ENCODE data around the gene NCOA1. TPM values are rescaled to one million over a fixed set of nuclear protein-coding genes. Genes with fewer than 3 reads are reported as not detected.

The NCOA1 gene
- total RNA-seq, 1 experiment from 2014 or later = 24.6 TPM

- ATAC-seq = no peak
- intact Hi-C loops (cut with micrococcal nuclease; ENCODE audit: unreplicated experiment) (no loop called here), in situ Hi-C loops (cut with HindIII; ENCODE audit: low pct_unique_long_range_greater_than_20kb, low sequenced_read_pairs) (no loop called here)
Observed at GRCh38 chr2:24457696-24458386, 33.2 kb upstream of the NCOA1 start.

DNA sequence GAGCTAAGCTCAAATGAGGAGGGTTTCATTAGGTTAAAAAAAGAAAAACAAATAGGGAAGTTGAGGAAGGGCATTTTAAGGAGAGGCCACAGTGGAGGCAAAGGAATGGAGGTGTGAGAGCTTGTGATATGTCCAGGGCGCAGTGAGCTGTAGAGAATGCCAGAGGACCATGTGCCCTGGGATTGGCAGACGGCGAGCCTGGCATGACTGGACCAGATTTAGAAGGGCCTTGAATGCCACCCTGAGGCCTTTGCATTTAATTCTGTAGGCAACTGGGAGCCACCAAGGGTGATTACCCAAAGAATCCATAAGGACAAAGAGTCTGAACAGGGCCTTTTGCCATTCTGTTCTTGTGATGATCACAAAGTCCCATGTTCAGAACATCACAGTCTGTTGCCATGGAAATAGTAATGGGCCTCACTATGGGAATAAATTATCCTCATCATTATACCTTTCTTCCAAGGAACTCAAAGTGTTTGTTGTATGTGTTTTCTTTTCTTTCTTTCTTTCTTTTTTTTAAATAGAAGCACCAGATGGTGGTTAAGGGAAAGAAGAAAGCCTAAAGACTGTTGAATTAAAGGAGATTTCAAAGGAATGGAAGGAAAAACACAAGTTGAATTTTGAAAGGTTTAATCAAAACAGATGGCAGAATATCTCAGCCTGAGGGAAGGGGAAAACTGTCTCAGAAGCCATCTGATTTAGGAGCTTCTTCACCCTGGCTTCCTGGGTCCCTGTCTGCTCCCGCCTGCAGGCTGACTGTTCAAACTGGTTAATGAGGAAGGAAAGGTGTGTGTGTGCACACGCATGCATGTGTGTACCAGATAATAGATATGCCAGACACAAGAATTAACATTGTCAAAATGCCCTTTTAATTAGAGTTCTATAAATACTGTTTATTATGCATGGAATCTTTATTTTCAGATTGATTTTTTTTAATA, 31.6 kb upstream of the NCOA1 start:
- TF ChIP-seq, protein P1, sequence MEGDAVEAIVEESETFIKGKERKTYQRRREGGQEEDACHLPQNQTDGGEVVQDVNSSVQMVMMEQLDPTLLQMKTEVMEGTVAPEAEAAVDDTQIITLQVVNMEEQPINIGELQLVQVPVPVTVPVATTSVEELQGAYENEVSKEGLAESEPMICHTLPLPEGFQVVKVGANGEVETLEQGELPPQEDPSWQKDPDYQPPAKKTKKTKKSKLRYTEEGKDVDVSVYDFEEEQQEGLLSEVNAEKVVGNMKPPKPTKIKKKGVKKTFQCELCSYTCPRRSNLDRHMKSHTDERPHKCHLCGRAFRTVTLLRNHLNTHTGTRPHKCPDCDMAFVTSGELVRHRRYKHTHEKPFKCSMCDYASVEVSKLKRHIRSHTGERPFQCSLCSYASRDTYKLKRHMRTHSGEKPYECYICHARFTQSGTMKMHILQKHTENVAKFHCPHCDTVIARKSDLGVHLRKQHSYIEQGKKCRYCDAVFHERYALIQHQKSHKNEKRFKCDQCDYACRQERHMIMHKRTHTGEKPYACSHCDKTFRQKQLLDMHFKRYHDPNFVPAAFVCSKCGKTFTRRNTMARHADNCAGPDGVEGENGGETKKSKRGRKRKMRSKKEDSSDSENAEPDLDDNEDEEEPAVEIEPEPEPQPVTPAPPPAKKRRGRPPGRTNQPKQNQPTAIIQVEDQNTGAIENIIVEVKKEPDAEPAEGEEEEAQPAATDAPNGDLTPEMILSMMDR (IDR thresholded peaks at IDR 0.05) = no peak
- TF ChIP-seq, protein P2, sequence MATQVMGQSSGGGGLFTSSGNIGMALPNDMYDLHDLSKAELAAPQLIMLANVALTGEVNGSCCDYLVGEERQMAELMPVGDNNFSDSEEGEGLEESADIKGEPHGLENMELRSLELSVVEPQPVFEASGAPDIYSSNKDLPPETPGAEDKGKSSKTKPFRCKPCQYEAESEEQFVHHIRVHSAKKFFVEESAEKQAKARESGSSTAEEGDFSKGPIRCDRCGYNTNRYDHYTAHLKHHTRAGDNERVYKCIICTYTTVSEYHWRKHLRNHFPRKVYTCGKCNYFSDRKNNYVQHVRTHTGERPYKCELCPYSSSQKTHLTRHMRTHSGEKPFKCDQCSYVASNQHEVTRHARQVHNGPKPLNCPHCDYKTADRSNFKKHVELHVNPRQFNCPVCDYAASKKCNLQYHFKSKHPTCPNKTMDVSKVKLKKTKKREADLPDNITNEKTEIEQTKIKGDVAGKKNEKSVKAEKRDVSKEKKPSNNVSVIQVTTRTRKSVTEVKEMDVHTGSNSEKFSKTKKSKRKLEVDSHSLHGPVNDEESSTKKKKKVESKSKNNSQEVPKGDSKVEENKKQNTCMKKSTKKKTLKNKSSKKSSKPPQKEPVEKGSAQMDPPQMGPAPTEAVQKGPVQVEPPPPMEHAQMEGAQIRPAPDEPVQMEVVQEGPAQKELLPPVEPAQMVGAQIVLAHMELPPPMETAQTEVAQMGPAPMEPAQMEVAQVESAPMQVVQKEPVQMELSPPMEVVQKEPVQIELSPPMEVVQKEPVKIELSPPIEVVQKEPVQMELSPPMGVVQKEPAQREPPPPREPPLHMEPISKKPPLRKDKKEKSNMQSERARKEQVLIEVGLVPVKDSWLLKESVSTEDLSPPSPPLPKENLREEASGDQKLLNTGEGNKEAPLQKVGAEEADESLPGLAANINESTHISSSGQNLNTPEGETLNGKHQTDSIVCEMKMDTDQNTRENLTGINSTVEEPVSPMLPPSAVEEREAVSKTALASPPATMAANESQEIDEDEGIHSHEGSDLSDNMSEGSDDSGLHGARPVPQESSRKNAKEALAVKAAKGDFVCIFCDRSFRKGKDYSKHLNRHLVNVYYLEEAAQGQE (IDR thresholded peaks at IDR 0.05; ENCODE audit: insufficient read depth in 1 of 2, low read depth in 2 of 2, low read length in 1 of 2) = no peak
- TF ChIP-seq TCF7L2 (IDR thresholded peaks at IDR 0.05; ENCODE audit: low read depth, low read length) (no peak), POLR2AphosphoS5 (IDR thresholded peaks at IDR 0.05; ENCODE audit: low read depth, low read length) (no peak), SIN3A (IDR thresholded peaks at IDR 0.05; ENCODE audit: borderline replicate concordance, insufficient read depth, low read depth, low read length) (no peak)
- Histone ChIP-seq H3K36me3 (ENCODE audit: control insufficient read depth, insufficient read depth, low read length) (no peaks in the 10 kb centered on the region), H3K27ac (ENCODE audit: low read length) (no peak overlapping the region), H3K27me3 (ENCODE audit: control insufficient read depth, insufficient read depth, low read length) (no peaks in the 10 kb centered on the region; the same call in none of the 2 replicates), H3K9me3 (ENCODE audit: control insufficient read depth, insufficient read depth, low read depth, low read length) (no peaks in the 10 kb centered on the region), H3K4me1 (ENCODE audit: control insufficient read depth, insufficient read depth, low read length) (no peaks in the 10 kb centered on the region; the same call in 1 of the 2 replicates), H3K4me3 (ENCODE audit: low read depth in 2 of 2, low read length in 2 of 2) (no peak overlapping the region)
- in situ Hi-C loops (cut with HindIII; ENCODE audit: low pct_unique_long_range_greater_than_20kb, low sequenced_read_pairs) (no loop called here), intact Hi-C loops (cut with micrococcal nuclease; ENCODE audit: unreplicated experiment) (no loop called here)
- ChIA-PET CTCF (no interaction called here), POLR2A (no interaction called here)
- BruUV-seq (replicated peaks) = no TSS peak
- no peak for DNase-seq (ENCODE audit: low read depth, low spot score)
- ATAC-seq = no peak

More at GRCh38 chr2:24457696-24458386, 33.2 kb upstream of the NCOA1 start:
- Histone ChIP-seq H3K9me3 (ENCODE audit: control insufficient read depth, insufficient read depth, low read depth, low read length) (no peaks in the 10 kb centered on the region), H3K36me3 (ENCODE audit: control insufficient read depth, insufficient read depth, low read length) (no peaks in the 10 kb centered on the region), H3K4me3 (ENCODE audit: low read depth in 2 of 2, low read length in 2 of 2) (no peak overlapping the region), H3K4me1 (ENCODE audit: control insufficient read depth, insufficient read depth, low read length) (peaks cover 5% of the 10 kb centered on the region; the same call in 1 of the 2 replicates), H3K27me3 (ENCODE audit: control insufficient read depth, insufficient read depth, low read length) (no peaks in the 10 kb centered on the region; the same call in 1 of the 2 replicates), H3K27ac (ENCODE audit: low read length) (no peak overlapping the region)
- ChIA-PET POLR2A (no interaction called here), CTCF (no interaction called here)
- no peak for DNase-seq (ENCODE audit: low read depth, low spot score)
- no TSS peak for BruUV-seq (replicated peaks)
- TF ChIP-seq, protein P1 (IDR thresholded peaks at IDR 0.05) = no peak
- TF ChIP-seq, protein P2 (IDR thresholded peaks at IDR 0.05; ENCODE audit: insufficient read depth in 1 of 2, low read depth in 2 of 2, low read length in 1 of 2) = no peak
- TF ChIP-seq TCF7L2 (IDR thresholded peaks at IDR 0.05; ENCODE audit: low read depth, low read length) = no peak

All from Panc1 (cell line).